AG04450 (cell line): ENCODE data around the gene SGK1. TPM values are rescaled to one million over a fixed set of nuclear protein-coding genes. Genes with fewer than 3 reads are reported as not detected.
"Not testable (repeated sequence)": the region's sequence is repeated elsewhere in the genome, so short reads cannot be mapped to it uniquely, and the experiment has no call there.

Source experiments
- CTCF ChIA-PET: fragments of 300-600, 350-600 bp; formaldehyde crosslinking; extraction: SDS; loops from one replicate; lab custom pipeline; 2022; ENCODE audit warnings: antibody characterized with exemption, inconsistent platforms; lab: Charles Lee
- POLR2A ChIA-PET: fragments of 350-600 bp; formaldehyde crosslinking; extraction: SDS; loops from one replicate; lab custom pipeline; 2021; ENCODE audit warnings: antibody characterized with exemption, inconsistent platforms; lab: Yijun Ruan, JAX
- DNase-seq: peaks from one replicate; pipeline ENCODE4 v3.0.0-alpha.2; 2011; ENCODE audit warnings: low read depth, low spot score
- H3K27ac ChIP-seq: one replicate; pipeline ENCODE4 v1.5.1; 2012; ENCODE audit warnings: low read depth, low read length, control low read depth
- H3K27me3 ChIP-seq: one replicate; pipeline ENCODE4 v1.6.0; 2012; ENCODE audit warnings: low read length; ENCODE audit not compliant: control insufficient read depth, insufficient read depth
- H3K4me3 ChIP-seq: 2 replicates; pipeline ENCODE4 v1.5.1; 2011; ENCODE audit warnings: mild to moderate bottlenecking, low read depth, low read length, control low read depth
- H3K9me3 ChIP-seq: 2 replicates; pipeline ENCODE4 v1.5.1; 2012; ENCODE audit warnings: low read length; ENCODE audit not compliant: control insufficient read depth, insufficient read depth
- polyA plus RNA-seq: library from polyadenylated mRNA; depleted of rRNA; stranded (reverse); fragments of >200 nt; gene quantifications from 2 replicates; pipeline ENCODE4 v1.2.3, GENCODE V29; 2011
- TF ChIP-seq, protein P1 (sequence below): IDR thresholded peaks from 2 replicates; pipeline ENCODE4 v1.5.1; 2011; ENCODE audit warnings: low read depth, low read length, control low read depth, inconsistent platforms

SGK1 gene
- polyA plus RNA-seq, 1 experiment: 120 TPM

DNA sequence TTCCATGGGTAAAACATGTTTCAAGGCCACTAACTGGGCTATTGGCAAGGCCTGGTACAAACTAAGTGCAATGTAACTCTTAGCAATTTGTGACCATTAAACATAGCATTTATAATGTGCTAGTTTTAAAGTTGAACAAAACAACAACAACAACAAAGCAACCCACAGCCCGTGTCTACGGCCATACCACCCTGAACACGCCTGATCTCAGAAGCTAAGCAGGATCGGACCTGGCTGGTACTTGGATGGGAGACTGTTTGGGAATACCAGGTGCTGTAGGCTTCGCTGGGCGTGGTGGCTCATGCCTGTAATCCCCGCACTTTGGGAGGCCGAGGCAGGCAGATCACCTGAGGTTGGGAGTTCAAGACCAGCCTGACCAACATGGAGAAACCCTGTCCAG is 61.0 kb downstream of the SGK1 start:
- no peak for DNase-seq
- ChIA-PET POLR2A (no interaction called here), CTCF (no interaction called here)
- no peaks in the 10 kb centered on the region for H3K27me3 ChIP-seq
- no peak overlapping the region for H3K27ac ChIP-seq
- no peaks in the 10 kb centered on the region for H3K9me3 ChIP-seq
- TF ChIP-seq, protein P1, sequence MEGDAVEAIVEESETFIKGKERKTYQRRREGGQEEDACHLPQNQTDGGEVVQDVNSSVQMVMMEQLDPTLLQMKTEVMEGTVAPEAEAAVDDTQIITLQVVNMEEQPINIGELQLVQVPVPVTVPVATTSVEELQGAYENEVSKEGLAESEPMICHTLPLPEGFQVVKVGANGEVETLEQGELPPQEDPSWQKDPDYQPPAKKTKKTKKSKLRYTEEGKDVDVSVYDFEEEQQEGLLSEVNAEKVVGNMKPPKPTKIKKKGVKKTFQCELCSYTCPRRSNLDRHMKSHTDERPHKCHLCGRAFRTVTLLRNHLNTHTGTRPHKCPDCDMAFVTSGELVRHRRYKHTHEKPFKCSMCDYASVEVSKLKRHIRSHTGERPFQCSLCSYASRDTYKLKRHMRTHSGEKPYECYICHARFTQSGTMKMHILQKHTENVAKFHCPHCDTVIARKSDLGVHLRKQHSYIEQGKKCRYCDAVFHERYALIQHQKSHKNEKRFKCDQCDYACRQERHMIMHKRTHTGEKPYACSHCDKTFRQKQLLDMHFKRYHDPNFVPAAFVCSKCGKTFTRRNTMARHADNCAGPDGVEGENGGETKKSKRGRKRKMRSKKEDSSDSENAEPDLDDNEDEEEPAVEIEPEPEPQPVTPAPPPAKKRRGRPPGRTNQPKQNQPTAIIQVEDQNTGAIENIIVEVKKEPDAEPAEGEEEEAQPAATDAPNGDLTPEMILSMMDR: no peak
- H3K4me3 ChIP-seq: no peak overlapping the region

DNA sequence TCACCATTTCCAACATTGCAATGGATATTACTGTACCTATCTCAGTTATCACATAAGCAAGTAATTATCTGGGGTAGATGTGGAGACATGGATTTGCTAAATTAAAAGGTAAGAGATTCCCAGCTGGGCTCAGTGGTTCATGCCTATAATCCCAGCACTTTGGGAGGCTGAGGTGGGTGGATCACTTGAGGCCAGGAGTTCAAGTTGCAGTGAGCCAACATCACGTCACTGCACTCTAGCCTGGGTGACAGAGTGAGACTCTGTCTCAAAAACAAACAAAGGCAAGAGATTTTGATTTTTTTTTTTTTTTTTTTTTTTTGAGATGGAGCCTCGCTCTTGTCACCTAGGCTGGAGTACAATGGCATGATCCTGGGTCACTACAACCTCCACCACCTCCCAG is 62.6 kb downstream of the SGK1 start:
- POLR2A ChIA-PET, CTCF ChIA-PET, H3K9me3 ChIP-seq, DNase-seq, H3K4me3 ChIP-seq, H3K27me3 ChIP-seq, H3K27ac ChIP-seq: not testable (repeated sequence)

DNA sequence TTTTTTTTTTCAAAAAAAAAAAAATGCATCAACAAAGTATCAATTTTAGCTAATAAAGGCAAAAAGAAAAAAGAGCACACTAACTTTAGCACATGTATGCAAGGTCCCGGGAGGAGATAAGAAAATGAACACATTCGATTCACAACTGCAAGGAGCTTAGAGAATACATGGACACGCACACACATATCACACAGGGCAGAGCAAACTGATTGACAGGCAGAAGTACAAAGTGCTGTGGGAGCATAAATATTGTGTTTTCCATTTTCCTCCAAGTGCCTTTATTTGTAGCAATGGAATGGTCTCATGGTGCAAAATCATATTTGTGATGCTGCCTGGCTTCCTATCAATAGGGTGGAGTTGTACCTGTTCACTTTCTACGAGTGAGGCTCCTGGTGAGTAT is 63.8 kb downstream of the SGK1 start:
- ChIA-PET CTCF (interaction anchor here (0.7 kb wide), 1 partner anchor 34 kb away, joined by 5 read pairs; no protein-coding TSS in a partner anchor), POLR2A (no interaction called here)
- no peak for DNase-seq
- TF ChIP-seq, protein P1: no peak
- no peak overlapping the region for H3K4me3 ChIP-seq
- H3K27me3 ChIP-seq: no peaks in the 10 kb centered on the region
- H3K27ac ChIP-seq: no peak overlapping the region
- H3K9me3 ChIP-seq: no peaks in the 10 kb centered on the region

- H3K27ac ChIP-seq: no peak overlapping the region
- POLR2A ChIA-PET: no interaction called here
Measured at GRCh38 chr6:134253681-134254080, 64.2 kb downstream of the SGK1 start.

GRCh38 chr6:134251320-134251719 is 66.6 kb downstream of the SGK1 start:
- CTCF ChIA-PET: no interaction called here
- H3K27ac ChIP-seq: no peak overlapping the region
- H3K9me3 ChIP-seq: no peaks in the 10 kb centered on the region
- DNase-seq: no peak
- H3K27me3 ChIP-seq: no peaks in the 10 kb centered on the region
- TF ChIP-seq, protein P1: no peak
- POLR2A ChIA-PET: no interaction called here
- no peak overlapping the region for H3K4me3 ChIP-seq

More at GRCh38 chr6:134253681-134254080, 64.2 kb downstream of the SGK1 start:
- Histone ChIP-seq H3K27me3 (no peaks in the 10 kb centered on the region), H3K9me3 (no peaks in the 10 kb centered on the region), H3K4me3 (no peak overlapping the region)
- CTCF ChIA-PET: no interaction called here
- no peak for DNase-seq
- TF ChIP-seq, protein P1: no peak

DNA sequence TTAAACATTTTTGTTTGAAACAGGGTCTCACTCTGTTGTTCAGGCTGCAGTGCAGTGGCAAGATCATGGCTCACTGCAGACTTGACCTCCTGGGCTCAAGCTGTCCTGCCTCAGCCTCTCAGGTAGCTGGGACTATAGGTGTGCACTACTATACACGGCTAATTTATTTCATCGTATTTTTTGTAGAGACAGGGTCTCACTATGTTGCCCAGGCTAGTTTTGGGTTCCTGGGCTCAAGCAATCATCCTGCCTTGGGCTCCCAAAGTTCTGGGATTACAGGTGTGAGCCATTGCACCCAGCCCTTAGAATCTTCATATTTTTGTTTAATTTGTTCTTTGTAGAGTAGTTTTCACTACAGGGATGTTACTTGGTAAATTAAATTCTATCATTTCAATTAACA is 67.1 kb downstream of the SGK1 start:
- Histone ChIP-seq H3K27me3 (no peaks in the 10 kb centered on the region), H3K9me3 (no peaks in the 10 kb centered on the region), H3K27ac (no peak overlapping the region), H3K4me3 (no peak overlapping the region)
- ChIA-PET POLR2A (no interaction called here), CTCF (no interaction called here)
- TF ChIP-seq, protein P1: no peak
- DNase-seq: no peak
